EL (cell line): ENCODE results near the gene FGGY.
"Not testable (repeated sequence)": the region's sequence is repeated elsewhere in the genome, so short reads cannot be mapped to it uniquely, and the experiment has no call there.

ENCODE experiments used
- DNase-seq: peaks from one replicate; pipeline ENCODE4 v3.0.0-alpha.2; 2016

Gene FGGY

DNA sequence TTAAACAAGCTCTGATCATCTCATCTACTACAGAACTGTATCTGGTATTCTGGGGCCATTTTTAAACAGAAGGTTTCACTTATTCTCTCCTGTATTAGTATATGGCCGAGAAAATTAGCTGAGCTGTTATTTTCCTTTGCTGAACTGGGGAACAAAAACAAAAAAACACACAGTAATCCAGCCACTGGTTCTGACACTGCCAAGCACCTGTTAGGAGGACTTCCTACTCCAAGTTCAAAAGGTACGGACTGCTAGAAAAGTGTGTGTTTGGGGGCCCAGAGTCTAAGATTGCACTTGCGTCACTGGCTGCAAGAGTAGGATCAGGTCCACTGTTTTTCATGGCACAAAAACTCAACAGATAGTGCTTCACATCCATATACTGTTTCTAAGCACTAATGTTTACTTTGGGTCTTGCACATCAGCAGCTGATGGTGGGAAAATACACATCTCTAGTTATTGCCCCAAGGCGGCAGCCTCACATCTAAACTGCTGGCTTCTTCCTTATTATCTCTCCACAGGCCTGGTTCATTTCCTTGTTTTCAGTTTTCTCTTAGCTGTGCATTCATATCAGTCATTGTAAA lies 226.1 kb downstream of the FGGY start:
- DNase-seq, result no peak

DNA sequence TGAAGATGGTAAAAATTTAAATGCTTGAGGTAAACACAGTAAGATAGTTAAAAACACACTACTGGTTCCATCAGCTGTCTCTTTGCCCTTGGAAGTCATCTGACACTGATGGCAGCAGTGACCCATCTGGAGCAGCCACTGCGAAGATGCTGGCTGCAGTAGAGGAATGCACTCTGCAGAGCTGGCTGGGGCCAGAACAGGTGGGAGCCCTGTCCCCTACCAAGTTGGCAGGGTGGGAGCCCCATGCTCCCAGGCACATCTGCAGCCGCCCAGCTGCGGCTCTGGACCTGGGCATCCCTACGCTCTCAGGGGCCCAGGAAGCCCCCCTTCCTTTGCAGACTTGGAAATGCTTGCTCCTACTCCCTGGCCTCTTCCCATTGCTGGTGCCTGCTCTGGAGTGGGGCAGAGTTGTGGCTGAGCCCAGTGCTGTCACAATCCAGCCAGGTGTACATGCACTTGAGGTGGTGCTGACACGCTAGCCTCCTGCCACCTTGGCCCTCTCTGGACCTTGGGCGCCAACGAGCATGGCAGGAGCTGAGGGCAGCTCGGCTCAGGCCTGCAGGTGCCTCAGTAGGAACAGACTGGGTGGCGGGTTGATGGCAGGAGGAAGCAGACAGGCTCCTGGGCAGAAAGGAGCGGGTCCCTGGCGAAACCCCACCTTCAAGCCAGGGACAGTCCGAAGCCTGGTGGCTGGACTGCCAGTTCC lies 227.0 kb downstream of the FGGY start:
- DNase-seq, result no peak

DNA sequence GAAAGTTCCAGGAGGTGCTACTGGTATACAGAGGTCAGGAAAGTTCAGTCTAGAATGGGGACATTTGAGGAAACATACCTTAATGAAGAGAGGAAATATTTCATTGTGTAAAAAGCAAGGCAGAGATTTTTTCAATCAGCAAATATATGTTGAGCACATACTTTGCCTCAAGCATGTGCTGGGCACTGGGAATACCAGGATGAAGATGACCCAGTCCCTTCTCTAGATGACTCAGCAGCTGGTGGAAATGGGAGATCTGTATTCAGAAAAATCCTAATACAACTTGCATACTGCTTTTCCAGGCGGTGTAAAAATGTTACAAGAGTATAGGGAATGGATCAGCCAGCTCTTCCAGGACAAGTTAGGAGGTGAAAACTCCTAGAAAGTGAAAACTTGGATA lies 229.3 kb downstream of the FGGY start:
- DNase-seq, result peak; percentile 29

DNA sequence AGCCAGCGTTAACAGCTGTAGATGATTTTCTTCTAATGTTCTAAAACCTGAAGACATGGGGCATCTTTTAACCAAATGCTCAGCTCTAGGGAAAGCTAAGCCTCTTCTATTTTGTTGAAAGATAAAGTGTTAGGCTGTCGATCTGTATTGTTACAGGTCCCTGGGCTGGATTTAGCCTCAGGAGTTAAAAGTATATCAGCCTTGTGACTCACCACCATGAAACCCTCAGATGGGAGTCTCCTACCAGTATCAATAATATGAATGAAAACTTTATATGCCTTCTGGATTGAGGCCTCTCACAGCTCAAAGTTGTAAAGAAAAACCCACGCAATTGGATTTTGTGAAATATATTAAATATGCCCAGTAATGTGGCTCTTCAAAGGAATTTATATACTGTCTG lies 231.6 kb downstream of the FGGY start:
- DNase-seq, result no peak

DNA sequence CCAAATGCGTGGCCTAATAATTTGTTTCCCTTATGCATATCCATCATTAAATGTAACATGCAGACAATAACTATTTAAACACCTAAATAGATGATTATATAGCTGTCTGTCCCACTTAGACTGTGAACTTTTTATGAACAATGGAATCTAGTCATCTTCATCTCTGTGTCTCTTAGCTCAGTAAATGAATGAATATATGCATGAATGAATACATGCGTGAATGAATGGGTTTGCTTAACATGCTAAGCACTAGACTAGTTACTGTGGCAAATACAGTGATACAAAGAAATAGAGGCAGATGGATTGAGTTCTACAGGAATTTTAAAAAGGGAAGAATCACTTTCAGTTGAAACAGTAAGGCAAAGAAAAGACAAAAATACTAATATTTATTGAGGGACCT lies 232.0 kb downstream of the FGGY start:
- no peak for DNase-seq

DNA sequence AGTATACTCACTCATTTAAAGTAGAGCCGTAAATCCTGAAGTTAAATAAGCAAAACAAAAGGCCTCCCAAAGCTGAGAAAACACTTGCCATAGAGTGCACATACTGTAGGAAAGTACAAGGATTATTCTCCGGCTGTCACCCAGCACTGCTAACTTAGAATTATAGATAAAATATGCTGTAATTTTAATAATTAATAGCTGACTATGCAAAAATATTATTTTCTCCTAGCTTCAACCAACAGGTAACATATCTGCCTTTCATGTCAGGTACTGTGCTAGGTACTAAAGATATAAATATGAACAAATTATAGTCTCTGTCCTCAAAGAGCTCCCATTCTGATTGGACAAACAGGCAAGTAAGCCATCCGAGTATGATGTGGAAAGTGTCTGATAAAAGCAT lies 233.2 kb downstream of the FGGY start:
- DNase-seq, result no peak

DNA sequence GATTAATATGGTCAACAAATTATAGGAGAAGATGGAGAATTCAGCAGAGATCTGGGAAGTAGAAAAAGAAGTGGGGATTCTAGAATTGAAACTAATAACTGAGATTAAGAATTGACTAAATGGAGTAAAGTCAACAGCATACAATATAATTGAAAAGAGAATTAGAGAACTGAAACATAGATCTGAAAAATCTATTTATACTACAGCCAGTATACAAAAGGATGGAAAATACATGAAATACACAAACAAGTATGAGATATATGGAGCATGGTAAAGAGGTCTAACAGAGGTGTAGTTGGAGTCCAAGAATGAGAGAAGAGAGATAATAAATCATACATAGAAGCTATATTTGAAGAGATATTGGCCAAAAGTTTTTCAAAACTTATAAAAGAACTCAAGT lies 235.2 kb downstream of the FGGY start:
- no peak for DNase-seq

DNA sequence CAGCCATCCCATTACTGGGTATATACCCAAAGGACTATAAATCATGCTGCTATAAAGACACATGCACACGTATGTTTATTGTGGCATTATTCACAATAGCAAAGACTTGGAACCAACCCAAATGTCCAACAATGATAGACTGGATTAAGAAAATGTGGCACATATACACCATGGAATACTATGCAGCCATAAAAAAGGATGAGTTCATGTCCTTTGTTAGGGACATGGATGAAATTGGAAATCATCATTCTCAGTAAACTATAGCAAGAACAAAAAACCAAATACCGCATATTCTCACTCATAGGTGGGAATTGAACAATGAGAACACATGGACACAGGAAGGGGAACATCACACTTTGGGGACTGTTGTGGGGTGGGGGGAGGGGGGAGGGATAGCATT lies 241.6 kb downstream of the FGGY start:
- DNase-seq, result not testable (repeated sequence)

DNA sequence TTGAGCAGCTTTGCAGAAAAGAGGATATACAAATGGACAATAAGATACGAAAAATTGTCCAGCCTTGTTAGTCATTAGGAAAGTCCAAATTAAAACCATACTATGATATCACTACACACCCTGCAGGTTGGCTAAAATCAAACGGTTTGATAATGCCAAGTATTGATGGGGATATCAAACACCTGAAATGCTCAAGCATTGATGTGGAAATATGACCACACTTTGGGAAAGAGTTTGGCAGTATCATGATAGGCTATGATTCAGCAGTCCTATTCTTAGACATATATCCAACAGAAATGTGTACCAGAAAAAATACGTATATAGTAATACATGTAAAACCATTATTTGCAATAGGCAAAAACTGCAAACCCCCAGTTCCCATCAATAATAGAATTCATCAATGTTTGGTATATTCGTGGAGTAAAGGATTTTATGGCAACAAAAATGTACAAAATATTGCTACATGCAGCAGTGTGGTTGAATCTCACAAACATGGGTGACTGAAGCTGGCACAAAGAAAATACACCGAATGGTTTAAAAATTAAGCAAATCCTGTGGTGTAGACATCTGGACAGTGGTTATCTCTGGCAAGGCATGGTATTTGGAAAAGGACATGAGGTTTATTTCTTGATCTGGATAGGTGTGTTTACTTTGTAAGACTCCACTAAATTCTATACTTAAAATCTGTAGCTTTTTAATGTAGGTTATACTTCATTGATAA lies 243.2 kb downstream of the FGGY start:
- DNase-seq, result no peak

DNA sequence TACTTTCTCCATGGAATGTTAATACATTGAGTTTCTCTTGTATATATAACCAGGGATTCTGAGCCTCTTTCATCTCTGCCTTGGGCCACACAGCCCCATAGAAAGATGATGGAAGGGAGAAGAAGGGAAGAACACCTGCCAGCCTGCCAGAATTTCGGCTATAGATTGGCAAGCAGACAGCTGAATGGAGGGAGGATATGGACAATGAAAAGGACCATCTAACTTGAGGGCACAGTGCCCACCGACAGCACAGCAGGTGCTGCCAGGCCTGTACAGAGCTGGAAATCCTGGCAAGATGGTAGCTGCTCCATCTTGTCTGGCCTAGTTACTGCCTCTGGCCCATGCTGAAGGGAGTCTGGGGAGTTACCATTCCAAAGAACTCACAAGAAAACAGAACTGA lies 244.3 kb downstream of the FGGY start:
- DNase-seq, result no peak

DNA sequence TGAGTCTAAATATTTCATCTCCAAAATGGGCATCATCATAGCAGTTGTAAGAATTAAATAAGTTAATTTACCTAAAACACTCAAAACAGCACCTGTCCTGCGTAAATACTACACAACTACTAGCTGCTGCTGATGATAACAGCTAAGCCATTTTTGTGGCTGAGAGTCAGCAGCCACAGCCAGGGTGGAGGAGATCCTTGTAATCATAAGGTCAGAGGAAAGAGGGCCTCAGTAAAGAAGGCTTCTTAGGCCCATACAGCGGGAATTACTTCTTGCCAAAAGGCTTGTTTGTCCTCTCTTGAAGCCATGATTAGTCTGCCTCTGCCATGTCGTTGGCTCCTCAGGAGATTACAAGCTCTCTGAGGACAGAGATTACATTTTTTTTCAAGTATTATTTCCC lies 245.0 kb downstream of the FGGY start:
- DNase-seq, result no peak

DNA sequence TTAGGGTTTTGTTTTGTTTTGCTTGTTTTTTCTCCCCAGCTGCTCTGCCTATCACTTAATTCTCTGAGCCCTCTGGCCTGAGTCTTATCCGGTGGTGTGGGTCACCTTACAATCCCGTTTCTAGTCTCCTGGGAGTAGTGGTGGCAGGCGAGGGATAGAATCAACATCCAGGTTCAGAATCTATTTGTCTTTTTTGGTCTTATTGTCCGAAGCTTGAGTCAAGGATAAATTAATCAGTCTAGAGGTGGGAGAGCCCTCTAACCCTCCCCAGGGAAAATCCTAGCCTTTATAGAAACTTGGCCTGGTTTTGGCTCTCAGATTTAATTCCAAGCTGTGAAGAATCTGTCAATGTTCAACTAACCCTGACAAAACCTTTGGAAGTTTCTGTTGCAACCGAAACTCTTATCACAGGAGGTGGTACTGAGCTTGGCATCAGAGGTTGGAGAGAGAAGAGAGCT lies 246.3 kb downstream of the FGGY start:
- DNase-seq, result no peak

DNA sequence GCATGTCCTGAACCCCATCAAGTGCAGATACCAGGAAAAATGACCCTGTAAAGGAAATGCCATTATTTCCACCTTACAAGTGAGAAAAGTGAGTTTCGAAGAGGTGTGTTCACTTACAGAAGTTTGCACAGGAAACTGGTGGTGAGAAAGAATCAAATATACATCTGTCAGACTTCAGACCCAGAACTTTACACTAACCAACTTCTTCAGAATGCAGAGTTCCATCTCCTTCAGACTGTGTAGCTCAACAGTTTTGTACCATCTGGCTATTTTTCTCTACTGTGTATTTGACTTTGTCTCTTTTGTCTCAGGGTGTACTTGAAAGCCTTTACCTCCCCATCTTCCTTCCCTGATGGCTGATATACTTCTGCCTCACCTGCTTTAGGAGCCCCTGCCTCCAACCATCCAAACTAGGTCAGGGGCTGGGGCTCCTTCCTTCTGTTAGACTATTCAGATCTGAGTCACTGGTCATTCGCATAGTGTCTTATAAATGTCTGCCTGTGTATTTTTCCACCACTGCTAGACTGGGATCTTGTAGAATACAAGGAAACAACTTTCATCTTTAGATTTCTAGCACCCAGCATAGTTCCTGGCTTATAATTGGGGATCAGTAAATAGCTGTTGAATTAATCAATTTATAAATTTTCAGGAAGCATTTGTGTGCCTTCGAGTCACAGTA lies 247.9 kb downstream of the FGGY start:
- DNase-seq, result no peak

DNA sequence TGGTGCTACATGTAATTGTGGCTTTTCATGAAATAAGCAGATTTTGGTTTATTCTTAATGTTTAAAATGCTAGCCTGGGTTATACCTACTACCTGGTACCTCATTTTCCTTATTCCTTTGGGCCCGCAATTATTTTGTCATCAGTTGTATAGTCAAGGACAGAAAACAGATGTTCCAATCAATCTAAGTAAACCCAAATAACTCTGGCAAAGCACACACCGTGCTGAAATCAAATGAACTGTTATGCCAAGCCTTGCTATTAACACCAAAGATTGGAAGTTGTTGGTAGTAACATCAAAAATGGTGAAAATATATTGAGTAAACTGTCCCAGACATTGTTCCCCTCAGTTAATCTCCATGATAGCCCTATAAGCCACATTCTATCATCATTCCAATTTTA lies 248.9 kb downstream of the FGGY start:
- no peak for DNase-seq

DNA sequence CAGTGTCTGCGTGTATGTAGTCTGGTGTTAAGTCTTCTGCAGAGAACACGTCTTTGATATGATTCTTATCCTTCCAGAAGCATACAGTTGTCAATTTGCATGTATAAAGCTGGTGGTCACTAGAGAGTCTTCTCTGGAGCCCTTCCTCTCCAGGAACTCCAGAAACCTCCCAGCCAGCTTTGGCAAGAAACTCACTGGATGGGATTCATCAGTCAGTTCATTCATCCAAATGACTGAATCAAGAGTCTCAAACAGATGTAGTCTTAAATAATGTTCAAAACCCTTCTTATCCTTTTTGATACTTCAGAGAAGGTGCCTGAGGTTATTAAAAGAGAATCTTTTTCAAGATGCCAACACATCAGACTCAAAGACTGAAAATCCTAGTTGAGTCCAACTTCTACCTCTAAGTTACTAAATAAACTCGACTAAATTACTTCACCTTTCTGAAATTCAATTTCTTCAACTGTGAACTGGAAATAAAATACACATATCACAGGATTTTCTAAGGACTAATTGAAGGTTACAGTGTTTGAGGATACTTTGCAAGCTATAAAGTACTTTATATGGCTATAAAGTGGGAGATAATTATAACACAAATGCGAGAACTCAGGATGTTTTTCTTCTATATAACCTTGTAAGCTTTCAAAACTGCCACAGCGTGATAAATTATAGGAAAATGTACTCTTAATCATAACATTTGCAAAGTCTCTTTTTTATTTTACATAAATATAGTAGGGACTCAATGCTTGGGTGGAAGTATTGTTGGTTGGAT lies 252.4 kb downstream of the FGGY start:
- no peak for DNase-seq

DNA sequence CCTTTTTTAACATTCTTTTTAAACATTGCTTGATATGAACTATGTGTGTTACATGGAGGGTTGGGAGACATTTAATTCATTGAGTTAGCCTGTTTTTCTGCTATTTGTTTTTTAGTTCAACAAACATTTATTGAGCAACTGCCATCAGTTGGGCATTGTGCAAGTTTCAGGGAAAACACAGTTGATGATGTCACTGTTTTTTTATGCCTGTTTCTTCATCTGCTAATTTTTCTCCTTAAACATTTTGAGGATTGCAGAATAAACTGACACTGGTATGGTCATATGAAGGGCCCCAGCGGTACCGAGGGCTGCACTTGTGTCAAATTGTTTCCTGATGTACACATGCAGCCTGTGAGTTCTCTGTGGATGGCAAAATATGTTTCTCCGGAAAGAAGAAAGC lies 253.0 kb downstream of the FGGY start:
- peak; percentile 26 for DNase-seq

DNA sequence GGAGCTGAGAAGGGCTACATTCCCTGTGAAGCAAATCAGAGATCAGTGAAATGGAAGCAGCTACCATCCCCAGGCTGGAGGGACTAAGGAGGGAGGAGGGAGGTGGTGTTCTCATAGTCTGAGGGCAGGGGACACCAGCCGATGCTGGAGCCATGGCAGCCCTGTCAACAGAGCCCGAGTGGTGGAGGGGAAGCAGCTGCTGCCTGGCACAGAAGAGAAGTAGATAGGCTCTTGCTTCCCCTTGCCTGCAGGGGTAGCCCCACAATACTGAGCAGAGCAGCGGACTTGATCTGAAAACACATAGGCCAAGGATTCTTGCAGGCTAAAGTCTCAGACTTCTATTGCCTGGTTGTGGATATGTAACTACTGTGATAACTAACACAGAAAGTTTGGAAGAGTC lies 255.1 kb downstream of the FGGY start:
- DNase-seq, result no peak

DNA sequence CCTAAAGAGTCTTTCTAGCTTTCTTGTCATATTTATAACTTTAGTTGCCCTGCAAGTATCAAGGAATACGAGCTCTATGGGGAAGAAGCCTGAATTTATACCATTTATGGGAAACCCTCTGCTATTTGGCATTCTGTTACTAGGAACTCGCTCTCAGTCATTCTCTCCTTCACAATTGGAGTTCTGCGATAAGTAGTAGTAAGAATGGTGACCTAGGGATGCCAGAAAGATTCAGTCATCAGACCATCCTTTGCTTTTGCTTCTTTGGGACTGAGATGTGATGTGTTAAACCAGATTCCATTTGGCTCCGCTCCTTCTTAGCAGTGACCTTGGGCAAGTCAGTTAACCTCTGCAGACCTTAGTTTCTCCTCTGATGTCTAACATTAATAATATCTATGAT lies 256.5 kb downstream of the FGGY start:
- no peak for DNase-seq

DNA sequence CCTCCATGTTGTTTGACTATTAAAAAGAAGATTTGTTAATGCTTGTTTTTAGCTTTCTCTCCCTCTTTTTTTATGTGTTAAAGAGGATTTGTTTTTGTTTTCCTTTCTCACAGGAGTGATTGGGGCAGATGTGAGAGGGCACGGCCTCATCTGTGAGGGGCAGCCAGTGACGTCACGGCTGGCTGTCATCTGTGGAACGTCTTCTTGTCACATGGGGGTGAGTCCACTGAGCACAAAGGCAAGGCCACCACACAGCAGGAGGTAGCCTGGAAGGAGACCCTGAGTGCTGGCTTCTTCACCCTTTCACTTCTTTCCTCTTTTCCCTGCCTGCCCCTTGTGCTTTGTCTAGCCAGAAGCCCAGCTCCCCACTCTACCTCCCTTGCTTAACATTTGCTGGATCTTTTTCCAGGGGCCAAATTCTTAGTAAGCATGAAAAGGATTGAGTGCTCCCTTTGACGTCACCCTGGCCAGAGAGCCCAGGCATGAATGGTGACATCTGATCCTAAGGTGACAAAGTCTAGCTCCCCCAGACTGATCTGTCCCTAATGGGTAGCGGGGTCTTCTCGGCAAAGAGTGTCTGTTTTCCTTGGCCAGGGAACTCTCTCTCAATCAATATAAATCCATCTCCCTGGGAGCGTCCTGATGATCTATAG lies 257.2 kb downstream of the FGGY start:
- DNase-seq, result no peak

DNA sequence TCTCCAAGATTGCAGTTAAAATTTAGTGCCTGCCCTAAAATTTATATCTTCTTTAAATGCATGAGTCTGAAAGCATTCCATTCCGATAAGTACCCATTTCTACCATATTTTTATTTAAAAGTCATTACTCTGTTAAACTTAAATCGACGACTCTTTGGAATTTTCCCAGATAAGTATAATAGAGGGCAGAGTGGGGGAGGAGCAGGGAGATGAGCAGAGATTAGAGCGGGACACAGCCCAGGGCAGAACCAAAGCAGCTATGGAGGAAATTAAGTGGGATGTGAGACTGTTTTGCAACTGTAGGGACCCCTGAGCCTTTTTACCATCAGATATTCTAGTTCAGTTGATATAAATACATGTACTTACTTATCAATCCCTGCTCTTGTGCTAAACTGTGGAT lies 257.9 kb downstream of the FGGY start:
- no peak for DNase-seq

DNA sequence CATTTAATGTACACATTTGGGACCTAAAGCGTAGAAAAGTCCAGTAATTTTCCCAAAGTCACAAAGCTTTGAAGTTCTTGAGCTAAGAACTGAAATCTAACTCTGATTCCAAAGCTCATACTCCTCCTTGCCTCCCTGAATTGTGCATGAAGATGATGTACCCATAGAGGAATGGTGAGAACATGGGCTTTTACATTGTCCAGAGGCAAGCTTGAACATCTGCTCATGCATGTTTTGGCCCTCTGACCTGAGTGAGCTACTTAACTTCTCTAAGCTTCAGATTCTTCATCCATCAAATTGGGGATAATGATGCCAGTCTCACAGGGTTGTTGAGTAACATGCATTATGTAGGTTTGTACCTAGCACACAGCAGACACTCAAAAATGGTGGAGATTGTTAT lies 259.5 kb downstream of the FGGY start:
- DNase-seq, result no peak

DNA sequence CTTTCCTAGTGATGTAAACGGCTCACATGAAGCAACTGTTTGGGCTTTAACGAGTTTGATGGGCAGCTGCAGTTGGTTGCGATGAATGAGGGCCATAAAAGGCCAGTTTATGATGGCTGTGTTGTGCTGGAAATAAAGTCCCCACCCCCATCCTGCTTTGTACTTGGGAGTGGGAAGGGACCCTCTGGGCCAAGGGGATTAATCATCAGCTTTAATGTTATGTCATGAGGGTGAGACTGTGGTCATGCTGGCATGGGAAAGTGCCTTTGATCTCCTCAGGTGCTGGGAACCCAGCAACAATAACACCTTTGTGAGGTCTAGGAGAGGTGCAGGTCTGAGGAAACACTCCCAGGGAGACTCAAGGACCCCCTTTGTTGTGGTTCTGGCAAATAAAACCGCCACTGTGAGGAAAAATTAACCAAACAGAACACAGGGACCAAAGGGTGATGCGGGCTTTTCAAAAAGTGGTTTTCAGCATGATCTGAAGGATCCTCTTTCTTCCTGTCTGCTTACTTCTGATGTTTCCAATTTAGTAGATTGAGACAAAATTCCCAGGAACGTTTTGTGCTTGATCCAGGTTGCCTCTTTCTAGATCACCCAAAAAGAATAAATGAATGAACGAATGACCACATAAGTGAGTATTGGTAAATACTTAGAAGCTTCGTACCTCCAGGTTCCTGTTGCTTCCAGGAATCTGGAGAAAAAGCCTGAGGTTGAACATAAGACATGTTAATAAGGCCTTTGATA lies 260.1 kb downstream of the FGGY start:
- DNase-seq, result no peak
